ENCODE results near the gene LPGAT1.

DNA sequence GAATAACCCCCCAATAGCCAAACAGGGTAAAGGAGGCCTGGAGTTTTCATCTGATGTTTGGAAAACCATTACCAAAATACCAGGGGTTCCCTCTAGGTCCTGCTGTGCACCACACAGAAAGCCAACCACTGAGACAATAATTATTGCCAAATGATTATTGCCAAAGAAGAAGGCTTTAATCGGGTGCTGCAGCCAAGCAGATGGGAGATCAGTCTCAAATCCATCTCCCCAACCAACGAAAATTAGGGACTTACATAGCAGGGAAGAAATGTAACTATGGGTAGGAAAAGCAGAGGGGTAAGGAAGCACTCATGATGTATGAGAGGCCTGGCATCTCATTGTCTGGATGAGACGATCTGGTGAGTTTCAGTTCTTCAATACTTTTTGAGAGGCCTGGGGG is 28.8 kb upstream of the LPGAT1 start:
- TF ChIP-seq EZH2 (IDR thresholded peaks at IDR 0.05) = no peak
- TF ChIP-seq POLR2AphosphoS5 (IDR thresholded peaks at IDR 0.05; ENCODE audit: borderline replicate concordance, low read depth, low read length) = no peak
- no peak for TF ChIP-seq FOXP2 (optimal IDR thresholded peaks at IDR 0.05; ENCODE audit: control extremely low read depth, extremely low read length, insufficient read depth)
